ENCODE data around the gene RAB32.

The RAB32 gene

DNA sequence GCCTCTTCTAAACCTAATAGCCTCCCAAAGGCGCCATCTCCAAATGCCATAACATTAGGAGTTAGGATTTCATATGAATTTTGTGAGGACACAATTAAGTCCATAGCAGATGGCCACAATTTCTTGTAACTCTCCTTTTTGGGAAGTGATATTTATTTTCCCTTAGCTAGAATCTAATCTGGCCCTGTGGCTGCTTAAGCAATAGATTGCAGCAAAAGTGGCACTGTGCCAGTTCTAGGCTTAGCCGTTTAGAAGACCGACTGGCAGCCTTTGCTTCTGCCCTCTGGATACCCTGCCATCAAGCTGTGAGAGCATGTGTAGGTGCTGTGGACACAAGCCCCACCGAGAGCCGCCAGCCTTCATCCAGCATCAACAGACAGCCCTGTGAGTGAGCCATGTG lies 39.2 kb downstream of the RAB32 start:
- peak in 8 of 51 donors; percentile 5 to 26 (median 12) for DNase-seq

DNA sequence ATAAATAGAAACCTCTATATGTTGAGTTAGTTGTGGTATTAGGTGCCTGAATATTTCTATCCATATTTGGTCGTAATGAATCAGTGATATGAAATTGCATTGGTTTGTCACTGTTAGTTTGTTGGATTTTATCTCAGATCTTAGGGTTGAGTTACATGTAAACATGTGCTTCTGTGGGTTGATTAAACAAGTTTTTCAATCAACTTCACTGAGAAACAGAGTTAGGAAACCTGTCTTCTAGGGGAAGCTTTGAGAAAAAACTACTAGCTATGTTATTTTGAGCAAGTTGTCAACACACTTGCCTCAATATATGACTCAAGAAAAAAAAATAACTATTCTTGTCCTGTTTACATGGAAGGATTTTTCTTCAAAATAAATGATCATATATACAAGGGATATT lies 40.3 kb downstream of the RAB32 start:
- DNase-seq, result no peak

DNA sequence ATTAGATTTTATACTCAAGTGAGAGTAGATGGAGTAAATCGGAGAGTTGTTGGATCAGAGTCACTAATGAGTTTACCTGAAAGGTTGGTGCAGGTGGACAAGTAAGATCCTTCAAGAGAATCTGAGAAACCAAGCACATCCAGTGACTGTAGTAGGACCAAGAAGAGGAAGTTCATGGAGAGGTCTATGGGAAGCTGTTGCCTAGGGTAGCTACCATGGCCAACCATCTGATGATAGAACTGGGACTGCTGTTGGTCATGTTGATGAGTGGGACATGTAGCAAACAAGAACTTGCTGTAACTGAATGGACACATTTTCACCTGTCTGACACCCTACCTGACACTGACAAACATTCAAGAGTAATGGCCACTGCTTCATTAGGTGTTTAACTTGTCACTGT lies 43.8 kb downstream of the RAB32 start:
- DNase-seq, result no peak

GRCh38 chr6:146590492-146590891 lies 46.9 kb downstream of the RAB32 start:
- DNase-seq, result no peak

DNA sequence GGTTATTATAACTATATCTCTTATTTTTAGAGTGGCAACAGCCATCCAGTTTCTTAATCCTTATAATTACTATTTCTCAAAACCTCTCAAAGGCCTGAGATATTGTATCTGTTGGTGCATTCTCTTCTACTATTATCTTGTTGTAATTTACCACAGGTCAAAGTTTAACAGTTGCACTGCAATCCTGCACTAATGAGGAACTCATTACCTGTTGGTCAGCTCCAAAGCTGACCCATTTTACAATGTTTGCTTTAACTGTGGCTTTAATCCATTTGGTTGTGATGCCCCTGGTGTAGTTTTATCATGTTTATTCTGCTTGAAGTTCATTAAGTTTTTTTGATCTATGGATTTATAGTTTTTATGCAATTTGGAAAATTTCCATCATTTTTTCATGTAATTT lies 48.8 kb downstream of the RAB32 start:
- no peak for DNase-seq

DNA sequence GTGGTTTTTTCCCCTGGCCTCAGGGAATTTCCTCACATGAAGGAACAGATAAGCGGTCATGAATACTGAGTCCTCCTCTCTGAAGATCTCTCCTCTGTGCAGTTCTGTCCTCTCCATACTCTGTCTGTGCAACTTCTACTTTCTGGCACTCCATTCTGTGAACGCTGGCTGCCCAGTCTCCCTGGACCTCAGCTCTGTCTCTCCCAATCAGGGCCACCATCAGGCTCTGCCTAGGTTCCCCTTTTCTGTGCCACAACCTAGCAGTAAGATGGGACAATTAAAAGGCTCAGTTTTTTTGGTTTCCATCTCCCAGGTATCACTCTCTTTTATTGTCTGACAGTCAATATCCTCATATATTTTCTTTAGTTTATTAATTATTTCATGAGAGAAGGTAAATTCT lies 50.4 kb downstream of the RAB32 start:
- peak in 3 of 51 donors; percentile 1 to 10 (median 5) for DNase-seq

- no peak for DNase-seq
Observed at GRCh38 chr6:146594495-146594894, 50.9 kb downstream of the RAB32 start.

DNA sequence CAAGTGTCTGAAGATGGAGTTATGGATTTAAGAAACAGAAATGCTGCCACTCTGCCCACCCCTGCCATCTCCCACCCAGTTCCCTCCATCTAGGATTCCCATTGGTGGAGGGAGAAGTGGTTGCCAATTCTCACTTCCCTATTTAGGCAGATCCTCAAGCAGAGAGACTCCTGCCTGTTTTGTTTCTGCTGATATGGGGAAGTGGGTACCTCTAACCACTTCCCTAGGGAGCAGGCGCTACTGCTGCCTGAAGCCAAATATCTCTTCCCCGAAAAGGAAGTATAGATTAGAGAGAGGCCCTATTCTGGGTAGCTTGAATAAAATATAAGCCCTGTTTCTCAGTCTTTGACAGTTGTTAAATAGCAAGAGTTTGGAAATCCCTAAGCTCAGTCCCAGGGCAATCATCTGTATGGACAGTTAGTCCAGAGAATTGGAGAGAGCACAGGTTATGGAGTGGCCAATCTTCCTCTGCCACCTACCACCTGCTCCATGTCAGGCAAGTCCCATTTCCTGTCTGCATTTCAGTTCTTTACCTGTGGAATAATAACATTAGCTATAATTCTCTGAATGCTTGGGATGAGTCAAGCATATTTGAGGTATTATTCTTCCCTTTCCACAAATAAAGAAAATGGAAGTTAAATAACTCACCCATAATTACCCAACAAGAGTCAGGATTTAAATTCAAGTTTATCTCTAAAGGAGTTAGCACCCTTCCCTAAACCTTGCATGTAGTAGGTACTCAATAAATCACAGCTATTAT lies 52.5 kb downstream of the RAB32 start:
- peak in 5 of 51 donors; percentile 4 to 15 (median 9) for DNase-seq

- peak in 37 of 51 donors; percentile 3 to 64 (median 27) for DNase-seq
Observed at GRCh38 chr6:146598772-146599405, 55.3 kb downstream of the RAB32 start, which contains the start of gene ADGB. ADGB (plus strand) TSS chr6:146598972; CDS start chr6:146599041, 69 bp downstream.

DNA sequence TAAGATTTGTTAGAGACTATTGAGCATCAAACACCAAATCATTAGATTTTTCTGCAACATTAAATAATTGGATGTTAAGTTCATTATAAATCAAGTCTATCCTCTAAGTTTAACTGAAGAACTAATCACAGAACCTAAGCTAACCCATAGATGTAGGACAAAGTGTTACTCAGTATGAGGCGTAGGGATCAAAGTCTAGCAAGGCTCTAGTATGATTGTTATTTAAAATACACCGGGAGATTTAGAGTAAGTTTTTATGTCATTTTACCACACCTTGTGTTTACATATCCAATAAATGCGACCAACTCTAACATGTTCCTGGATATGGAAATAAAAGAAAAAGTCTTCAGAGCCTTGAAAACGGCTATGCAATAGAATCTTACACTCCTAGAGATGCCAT lies 57.7 kb downstream of the RAB32 start:
- no peak for DNase-seq

DNA sequence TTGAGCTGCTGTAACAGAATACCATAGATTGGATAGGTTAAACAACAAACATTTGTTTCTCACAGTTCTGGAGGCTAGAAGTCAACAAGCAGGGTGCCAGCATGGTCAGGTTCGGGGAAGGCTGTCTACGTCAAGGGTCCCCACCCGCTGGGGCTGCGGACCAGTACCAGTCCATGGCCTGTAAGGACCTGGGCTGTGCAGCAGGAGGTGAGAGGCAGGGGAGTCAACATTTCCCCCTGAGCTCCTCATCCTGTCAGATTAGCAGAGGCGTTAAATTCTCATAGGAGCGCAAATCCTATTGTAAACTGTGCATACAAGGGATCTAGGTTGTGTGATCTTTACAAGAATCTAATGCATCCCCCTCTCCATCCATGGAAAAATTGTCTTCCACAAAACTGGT lies 58.9 kb downstream of the RAB32 start:
- no peak for DNase-seq
